ENCODE results near the gene BGN.

DNA sequence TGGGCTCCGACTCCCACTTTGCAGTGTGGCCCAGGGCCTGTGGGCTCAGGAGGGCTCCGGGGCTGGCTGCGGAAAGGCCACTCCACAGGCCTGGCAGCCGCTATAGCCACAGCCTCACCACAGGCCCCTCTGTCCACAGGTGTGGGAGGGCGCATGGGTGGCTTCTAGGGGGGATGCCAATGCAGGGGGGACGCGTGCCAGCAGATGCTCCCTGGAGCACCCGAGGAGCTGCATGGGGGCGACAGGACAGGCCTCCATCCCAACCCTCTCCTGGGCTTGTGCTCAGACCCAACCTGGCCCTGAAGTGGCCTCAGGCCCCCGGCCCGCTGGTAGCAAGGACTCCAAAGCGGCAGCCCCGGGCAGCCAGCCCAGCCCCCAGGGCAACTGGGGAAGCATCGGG lies 8.0 kb downstream of the BGN start:
- TF ChIP-seq CREB5 (CRISPR knock-in tag; IDR thresholded peaks at IDR 0.05; ENCODE audit: low read depth) (no peak), TCF4 (CRISPR knock-in tag; IDR thresholded peaks at IDR 0.05; ENCODE audit: borderline replicate concordance) (no peak), CSRNP3 (CRISPR knock-in tag; IDR thresholded peaks at IDR 0.05) (no peak), ZNF8 (CRISPR knock-in tag; IDR thresholded peaks at IDR 0.05) (no peak)
- TF ChIP-seq, protein P1, sequence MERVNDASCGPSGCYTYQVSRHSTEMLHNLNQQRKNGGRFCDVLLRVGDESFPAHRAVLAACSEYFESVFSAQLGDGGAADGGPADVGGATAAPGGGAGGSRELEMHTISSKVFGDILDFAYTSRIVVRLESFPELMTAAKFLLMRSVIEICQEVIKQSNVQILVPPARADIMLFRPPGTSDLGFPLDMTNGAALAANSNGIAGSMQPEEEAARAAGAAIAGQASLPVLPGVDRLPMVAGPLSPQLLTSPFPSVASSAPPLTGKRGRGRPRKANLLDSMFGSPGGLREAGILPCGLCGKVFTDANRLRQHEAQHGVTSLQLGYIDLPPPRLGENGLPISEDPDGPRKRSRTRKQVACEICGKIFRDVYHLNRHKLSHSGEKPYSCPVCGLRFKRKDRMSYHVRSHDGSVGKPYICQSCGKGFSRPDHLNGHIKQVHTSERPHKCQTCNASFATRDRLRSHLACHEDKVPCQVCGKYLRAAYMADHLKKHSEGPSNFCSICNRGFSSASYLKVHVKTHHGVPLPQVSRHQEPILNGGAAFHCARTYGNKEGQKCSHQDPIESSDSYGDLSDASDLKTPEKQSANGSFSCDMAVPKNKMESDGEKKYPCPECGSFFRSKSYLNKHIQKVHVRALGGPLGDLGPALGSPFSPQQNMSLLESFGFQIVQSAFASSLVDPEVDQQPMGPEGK (CRISPR knock-in tag; IDR thresholded peaks at IDR 0.05; ENCODE audit: borderline replicate concordance), result no peak

Data from SK-N-SH treated with all-trans-retinoic acid at 6 μM for 48 hours (cell line).